Hindlimb muscle (tissue), 1 donor: Measurements from ENCODE around the gene SLC4A9. TPM values are rescaled to one million over a fixed set of nuclear protein-coding genes. Genes with fewer than 3 reads are reported as not detected.
"Not testable (repeated sequence)": the region's sequence is repeated elsewhere in the genome, so short reads cannot be mapped to it uniquely, and the experiment has no call there.

Experiments
- DNase-seq: peaks from one replicate; pipeline ENCODE4 v3.0.0-alpha.2; 2013
- polyA plus RNA-seq: library from polyadenylated mRNA; unstranded; fragments of 120-200 nt; gene quantifications from one replicate; pipeline ENCODE4 v1.2.1, GENCODE V29; 2013; ENCODE audit not compliant: insufficient read length

SLC4A9 gene
- polyA plus RNA-seq, 1 donor = 0.18 TPM

DNA sequence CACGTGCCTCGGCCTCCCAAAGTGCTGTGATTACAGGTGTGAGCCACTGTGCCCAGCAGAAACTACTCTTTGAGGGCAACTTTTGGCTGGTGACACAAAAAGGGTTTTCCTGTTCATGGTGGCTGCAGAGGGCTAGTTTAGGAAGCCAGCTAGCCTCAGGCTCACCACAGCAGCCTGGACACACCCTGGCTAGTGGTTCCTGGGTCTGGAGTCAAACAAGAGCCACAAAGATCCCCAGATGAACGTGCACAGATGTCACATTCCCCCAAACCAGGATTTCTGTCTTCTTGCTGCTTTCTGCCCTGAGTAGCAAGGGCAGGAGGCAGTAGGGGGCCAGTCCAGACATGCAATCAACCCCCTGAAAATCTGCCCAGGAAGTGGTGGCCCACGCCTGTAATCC, 20.4 kb upstream of the SLC4A9 start:
- no peak for DNase-seq

GRCh38 chr5:140340605-140341121, 19.3 kb upstream of the SLC4A9 start:
- DNase-seq = no peak

DNA sequence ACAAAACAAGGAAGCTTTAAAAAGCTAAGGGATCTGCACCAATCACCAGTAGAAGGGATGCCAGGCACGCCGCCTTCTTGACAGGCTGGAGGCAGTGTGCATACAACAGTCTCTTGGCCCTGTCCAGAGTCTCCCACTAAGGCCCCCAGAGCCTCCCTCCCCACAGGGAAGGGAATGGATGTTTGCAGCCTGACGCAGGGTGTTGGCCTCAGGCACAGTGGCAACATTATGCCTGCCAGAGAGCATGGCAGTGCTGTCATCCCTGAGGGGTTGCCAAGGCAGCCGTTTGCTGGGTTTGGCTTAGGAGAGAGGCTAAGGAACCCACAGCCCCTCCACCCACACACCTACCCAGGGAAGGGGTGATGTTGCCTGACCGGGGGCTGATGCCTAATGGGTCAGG, 18.4 kb upstream of the SLC4A9 start:
- no peak for DNase-seq

DNA sequence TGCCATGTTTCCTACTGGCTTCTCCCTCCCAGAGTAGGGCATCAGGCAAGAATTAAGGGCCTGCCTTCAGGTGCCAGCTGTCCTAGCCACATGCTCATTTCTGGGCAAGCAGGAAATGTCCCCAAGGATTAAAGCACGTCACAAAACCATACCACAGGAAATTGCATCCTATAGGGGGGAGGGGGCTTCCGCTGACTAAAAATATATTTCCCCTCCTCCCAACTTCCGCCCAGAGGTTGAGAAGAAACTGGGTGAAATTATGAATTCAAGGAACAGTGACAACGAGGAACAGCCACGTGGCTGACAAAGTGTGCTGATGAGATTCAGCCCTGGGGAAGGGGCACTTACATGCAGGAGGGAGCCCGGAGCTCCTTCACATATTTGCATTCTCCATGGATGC, 17.7 kb upstream of the SLC4A9 start:
- DNase-seq = no peak

GRCh38 chr5:140342896-140343295, 17.1 kb upstream of the SLC4A9 start:
- no peak for DNase-seq

DNA sequence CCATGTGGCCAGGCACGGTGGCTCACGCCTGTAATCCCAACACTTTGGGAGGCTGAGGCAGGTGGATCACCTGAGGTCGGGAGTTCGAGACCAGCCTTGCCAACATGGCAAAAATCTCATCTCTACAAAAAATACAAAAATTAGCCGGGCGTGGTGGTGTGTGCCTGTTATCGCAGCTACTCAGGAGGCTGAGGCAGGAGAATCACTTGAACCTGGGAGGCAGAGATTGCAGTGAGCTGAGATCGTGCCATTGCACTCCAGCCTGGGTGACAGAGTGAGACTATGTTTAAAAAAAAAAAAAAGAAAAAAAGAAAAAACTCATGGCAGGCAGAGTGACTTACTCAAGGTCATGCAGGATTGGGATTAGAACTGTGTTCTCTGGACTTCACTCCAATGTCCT, 16.1 kb upstream of the SLC4A9 start:
- DNase-seq = not testable (repeated sequence)

DNA sequence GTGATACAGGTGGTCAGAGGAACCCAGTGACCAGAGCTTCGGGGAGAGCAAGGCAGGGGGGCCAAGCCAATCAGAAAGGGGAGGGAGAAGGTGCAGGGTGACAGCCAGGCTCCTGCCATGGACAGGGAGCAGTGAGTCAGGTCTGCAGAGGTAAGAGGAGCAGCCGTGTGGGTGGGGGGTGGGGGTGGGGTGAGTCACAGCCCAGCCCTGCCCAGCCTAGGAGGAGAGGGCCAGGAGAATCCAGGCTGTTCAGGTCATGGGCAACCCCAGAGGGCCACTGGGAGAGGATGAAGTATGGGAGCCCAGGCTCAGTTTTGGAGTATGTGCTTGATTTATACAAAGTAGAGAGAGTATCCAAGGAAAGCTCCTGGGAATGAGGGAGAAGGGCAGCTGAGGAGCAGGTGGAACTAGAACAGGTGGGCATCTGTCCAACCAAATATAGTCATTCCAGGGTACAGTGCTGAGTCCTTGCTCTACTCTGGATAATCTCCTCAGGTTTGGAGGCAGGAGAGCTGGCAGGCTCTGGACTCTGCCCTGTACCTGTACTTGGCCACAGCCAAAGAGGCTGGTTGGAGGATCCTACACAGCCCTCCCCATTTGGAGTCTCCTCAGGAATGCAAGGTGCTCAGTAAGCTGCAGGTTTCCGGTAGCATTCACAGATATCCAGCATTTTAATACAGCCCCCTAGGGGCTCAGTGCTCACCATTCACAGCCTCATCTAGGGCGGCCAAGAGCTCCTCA, 15.1 kb upstream of the SLC4A9 start:
- no peak for DNase-seq

DNA sequence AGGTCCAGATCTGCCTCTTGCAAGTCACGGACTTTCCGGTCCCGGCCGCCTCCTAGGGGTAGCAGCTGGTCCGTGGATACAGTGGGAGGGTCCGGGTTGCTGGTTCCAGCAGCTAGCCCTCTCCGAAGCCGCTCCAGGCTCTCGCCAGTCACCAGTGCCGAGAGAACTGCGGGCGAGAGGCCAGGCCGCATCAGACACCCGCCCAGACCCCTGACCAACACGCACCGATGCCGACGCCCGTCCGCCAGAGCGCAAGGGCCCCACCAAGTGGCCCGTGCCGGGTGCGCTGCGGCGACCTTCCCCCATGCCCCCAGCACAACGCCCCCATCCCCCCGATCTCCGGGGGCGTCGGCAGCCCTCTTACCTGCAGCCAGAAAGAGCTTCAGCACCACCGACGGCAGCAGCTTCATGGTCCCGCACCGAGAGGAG, 14.1 kb upstream of the SLC4A9 start:
- DNase-seq = peak; percentile 59

GRCh38 chr5:140346348-140347221, 13.4 kb upstream of the SLC4A9 start, which contains the start of gene HBEGF:
HBEGF (minus strand) TSS chr5:140346603; CDS start chr5:140346328, 275 bp downstream.
- peak; percentile 82 for DNase-seq

- no peak for DNase-seq
Measured at GRCh38 chr5:140347360-140347759, 12.6 kb upstream of the SLC4A9 start.

- DNase-seq = no peak
Measured at GRCh38 chr5:140348104-140348503, 11.9 kb upstream of the SLC4A9 start.

DNA sequence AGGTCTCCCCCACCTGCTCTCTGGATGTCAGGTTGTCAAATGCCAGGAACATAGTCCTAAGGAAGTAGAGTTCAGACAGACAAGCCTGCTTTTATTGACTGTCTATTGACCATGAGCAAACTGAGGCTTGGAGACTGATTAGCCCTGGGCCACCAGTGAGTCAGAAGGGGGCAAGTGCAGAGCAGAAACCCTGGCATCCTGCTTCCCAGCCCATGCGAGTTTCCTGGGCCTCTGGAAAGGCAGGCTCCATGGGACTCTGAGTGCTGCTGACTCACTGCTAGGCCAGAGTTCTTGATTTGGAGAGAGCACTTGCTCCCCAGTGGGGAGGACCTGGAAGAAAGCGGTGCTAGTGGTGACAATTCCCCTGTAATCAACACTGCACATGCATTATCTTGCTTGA, 10.8 kb upstream of the SLC4A9 start:
- DNase-seq = no peak

DNA sequence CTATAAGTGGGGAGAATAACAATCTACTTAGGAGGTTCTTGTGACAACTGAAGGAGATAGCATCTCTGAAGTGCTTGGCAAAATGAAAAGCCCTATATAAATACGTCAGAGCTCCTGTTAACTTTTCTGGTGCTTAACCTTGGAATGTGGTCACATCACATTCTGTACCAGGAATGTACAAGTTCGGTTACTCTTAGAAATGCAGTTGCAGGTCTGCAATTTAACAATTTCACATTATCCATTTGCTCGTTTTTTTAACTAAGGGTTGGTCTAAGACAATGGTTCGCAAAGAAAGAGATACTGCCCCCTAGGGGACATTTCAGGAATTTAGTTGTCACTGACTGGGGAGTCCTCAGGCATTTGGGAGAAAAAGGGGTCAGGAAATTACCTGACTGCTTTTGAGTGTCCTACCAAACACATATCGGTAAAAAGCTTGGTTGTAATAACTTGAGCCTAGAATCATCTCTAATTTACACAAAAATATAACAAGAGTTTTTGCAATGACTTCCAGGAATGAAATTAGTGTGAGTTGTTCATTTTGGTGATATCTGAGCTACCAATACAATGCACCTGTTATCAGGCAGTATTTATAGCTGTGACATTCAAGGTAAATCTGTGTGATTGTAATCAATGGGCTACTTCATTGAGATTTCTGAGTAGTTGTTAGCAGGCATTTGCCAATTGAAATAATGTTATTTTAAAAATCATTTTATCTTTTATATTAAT, 8.2 kb upstream of the SLC4A9 start:
- peak; percentile 69 for DNase-seq

- DNase-seq = no peak
Measured at GRCh38 chr5:140355546-140355945, 4.4 kb upstream of the SLC4A9 start.

GRCh38 chr5:140356853-140357725, 2.9 kb upstream of the SLC4A9 start:
- no peak for DNase-seq

GRCh38 chr5:140357726-140358093, 2.3 kb upstream of the SLC4A9 start:
- peak; percentile 82 for DNase-seq

- no peak for DNase-seq
Measured at GRCh38 chr5:140358738-140359310, 1.2 kb upstream of the SLC4A9 start.

DNA sequence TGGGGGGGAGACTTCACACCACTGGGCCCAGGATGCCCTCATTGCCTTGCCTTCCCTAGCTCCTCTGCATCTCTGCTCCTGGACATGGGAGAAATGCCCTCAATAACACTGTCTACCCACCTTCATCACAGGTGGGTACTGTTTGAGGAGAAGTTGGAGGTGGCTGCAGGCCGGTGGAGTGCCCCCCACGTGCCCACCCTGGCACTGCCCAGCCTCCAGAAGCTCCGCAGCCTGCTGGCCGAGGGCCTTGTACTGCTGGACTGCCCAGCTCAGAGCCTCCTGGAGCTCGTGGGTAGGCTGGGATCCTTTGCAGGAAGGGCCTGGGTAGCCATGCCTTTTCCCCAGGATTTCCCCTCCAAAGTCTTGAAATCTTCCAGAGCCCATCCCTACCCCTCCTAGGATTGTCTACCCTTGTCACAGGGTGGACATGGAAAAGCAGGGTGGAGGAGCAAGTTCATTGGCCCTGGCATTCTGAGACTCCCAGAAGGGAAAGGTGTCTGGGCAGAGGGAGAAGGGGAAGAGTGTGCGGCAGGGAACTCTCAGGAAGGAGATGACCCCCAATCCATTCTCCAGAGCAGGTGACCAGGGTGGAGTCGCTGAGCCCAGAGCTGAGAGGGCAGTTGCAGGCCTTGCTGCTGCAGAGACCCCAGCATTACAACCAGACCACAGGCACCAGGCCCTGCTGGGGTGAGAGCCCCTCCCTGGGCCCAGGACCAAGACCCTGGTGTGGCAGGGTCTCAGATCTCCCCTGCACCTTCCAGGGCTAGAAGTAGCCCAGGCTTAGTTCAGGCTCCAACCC, 886 bp downstream of the SLC4A9 start:
- no peak for DNase-seq

GRCh38 chr5:140361901-140362300, 1.9 kb downstream of the SLC4A9 start:
- DNase-seq = no peak

DNA sequence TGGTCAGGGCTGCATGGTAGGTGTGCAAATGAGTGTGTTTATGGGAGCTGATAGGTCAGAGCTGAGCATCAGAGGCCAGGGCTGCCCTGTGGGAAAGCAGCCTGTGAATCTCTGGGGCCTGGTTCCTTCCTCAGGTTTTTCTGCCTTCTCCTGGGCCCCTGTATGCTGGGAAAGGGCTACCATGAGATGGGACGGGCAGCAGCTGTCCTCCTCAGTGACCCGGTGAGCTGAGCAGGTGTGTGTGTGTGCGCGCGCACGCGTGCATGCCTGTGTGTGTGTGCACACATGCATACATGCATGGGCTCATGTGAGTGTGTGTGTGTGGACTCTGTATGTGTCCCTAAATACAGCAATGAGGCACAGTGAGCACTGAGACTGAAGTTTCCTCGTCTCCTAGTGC, 2.3 kb downstream of the SLC4A9 start:
- DNase-seq = no peak
